ENCODE data around the gene ARHGAP32.
"Not testable (repeated sequence)": the region's sequence is repeated elsewhere in the genome, so short reads cannot be mapped to it uniquely, and the experiment has no call there.

Gene ARHGAP32

GRCh38 chr11:129195682-129196081 lies 3.6 kb upstream of the ARHGAP32 start:
- FAIRE-seq: no peak

- FAIRE-seq: no peak
These were observed 476 bp downstream of the ARHGAP32 start for GRCh38 chr11:129191649-129192048.

GRCh38 chr11:129190087-129190486 lies 2.0 kb downstream of the ARHGAP32 start:
- no peak for FAIRE-seq

- FAIRE-seq: no peak
These were observed 2.5 kb downstream of the ARHGAP32 start for GRCh38 chr11:129189646-129190045.

GRCh38 chr11:129185082-129185481 lies 7.0 kb downstream of the ARHGAP32 start:
- FAIRE-seq: not testable (repeated sequence)

GRCh38 chr11:129184581-129184980 lies 7.5 kb downstream of the ARHGAP32 start:
- peak; percentile 35 for FAIRE-seq

- FAIRE-seq: no peak
These were observed 24.8 kb downstream of the ARHGAP32 start for GRCh38 chr11:129167315-129167714.

GRCh38 chr11:129163714-129164164 lies 28.4 kb downstream of the ARHGAP32 start:
- FAIRE-seq: no peak

GRCh38 chr11:129157080-129157479 lies 35.0 kb downstream of the ARHGAP32 start:
- FAIRE-seq: not testable (repeated sequence)

- FAIRE-seq: no peak
These were observed 36.4 kb downstream of the ARHGAP32 start for GRCh38 chr11:129155745-129156144.

- no peak for FAIRE-seq
These were observed 43.6 kb downstream of the ARHGAP32 start for GRCh38 chr11:129148487-129148886.

GRCh38 chr11:129146191-129146590 lies 45.9 kb downstream of the ARHGAP32 start:
- no peak for FAIRE-seq

- FAIRE-seq: no peak
These were observed 46.8 kb downstream of the ARHGAP32 start for GRCh38 chr11:129145276-129145675.

- no peak for FAIRE-seq
These were observed 47.9 kb downstream of the ARHGAP32 start for GRCh38 chr11:129144256-129144655.

GRCh38 chr11:129143335-129143734 lies 48.8 kb downstream of the ARHGAP32 start:
- FAIRE-seq: peak; percentile 91

- FAIRE-seq: no peak
These were observed 50.2 kb downstream of the ARHGAP32 start for GRCh38 chr11:129141748-129142523.

GRCh38 chr11:129131316-129131715 lies 60.8 kb downstream of the ARHGAP32 start:
- FAIRE-seq: no peak

GRCh38 chr11:129128881-129129620 lies 63.1 kb downstream of the ARHGAP32 start:
- FAIRE-seq: not testable (repeated sequence)

- FAIRE-seq: no peak
These were observed 73.1 kb downstream of the ARHGAP32 start for GRCh38 chr11:129119036-129119435.

GRCh38 chr11:129117595-129118350 lies 74.4 kb downstream of the ARHGAP32 start:
- peak; percentile 95 for FAIRE-seq

- FAIRE-seq: no peak
These were observed 76.2 kb downstream of the ARHGAP32 start for GRCh38 chr11:129115652-129116586.

- FAIRE-seq: no peak
These were observed 82.4 kb downstream of the ARHGAP32 start for GRCh38 chr11:129109701-129110100.
